Stimulated activated naive B cell treated with anti-CD40 and anti-IgM and Interleukin-4, amounts not matched to agents 10 μg/mL and 1 μg/mL and 100 μg/mL, for 72 hours (primary cell): ENCODE data around the gene WNT8A.
A peak's percentile ranks its signal among the peaks of the same experiment; 100 is the strongest.

Experiments used
- ATAC-seq, 2 donors: fragments of 150-1000 bp; cut with Tn5 transposase; replicated peaks; 2 replicates each; pipeline ENCODE4 v1.10.0; 2021; ENCODE audit warnings: moderate library complexity in 1 of 2
- DNase-seq: peaks from one replicate; pipeline ENCODE4 v3.0.0; 2021
- H3K27ac Mint-ChIP-seq: one replicate; pipeline ENCODE4 v1.8.0; 2022; ENCODE audit warnings: mild to moderate bottlenecking, mixed read lengths
- H3K27me3 Mint-ChIP-seq, 2 donors: one replicate each; pipeline ENCODE4 v1.8.0; 2022; ENCODE audit warnings: mixed read lengths in 2 of 2
- H3K36me3 Mint-ChIP-seq, 2 donors: one replicate each; pipeline ENCODE4 v1.8.0; 2022; ENCODE audit warnings: mixed read lengths in 2 of 2, mild to moderate bottlenecking in 1 of 2
- H3K4me1 Mint-ChIP-seq, 2 donors: one replicate each; pipeline ENCODE4 v1.8.0; 2022; ENCODE audit warnings: mixed read lengths in 2 of 2, mild to moderate bottlenecking in 1 of 2
- H3K4me3 Mint-ChIP-seq, 2 donors: one replicate each; pipeline ENCODE4 v1.8.0; 2022; ENCODE audit warnings: mild to moderate bottlenecking in 2 of 2, mixed read lengths in 2 of 2, moderate library complexity in 1 of 2
- H3K9me3 Mint-ChIP-seq, 2 donors: one replicate each; pipeline ENCODE4 v1.8.0; 2022; ENCODE audit warnings: mixed read lengths in 2 of 2, mild to moderate bottlenecking in 1 of 2

Gene WNT8A

GRCh38 chr5:138102454-138103318, 18.9 kb downstream of the WNT8A start:
- H3K4me3 Mint-ChIP-seq, result no peak overlapping the region
- peak overlapping the region; percentile 77 for H3K27ac Mint-ChIP-seq
- H3K27me3 Mint-ChIP-seq, result peaks cover 7 to 9% of the 10 kb centered on the region in 2 donors
- no peaks in the 10 kb centered on the region for H3K9me3 Mint-ChIP-seq
- no peaks in the 10 kb centered on the region for H3K36me3 Mint-ChIP-seq
- peaks cover 9 to 25% of the 10 kb centered on the region in 2 donors for H3K4me1 Mint-ChIP-seq
- DNase-seq (peak; percentile 5), ATAC-seq (peak; percentile 99)

GRCh38 chr5:138103319-138103637, 19.4 kb downstream of the WNT8A start:
- Mint-ChIP-seq H3K4me3 (no peak overlapping the region), H3K36me3 (no peaks in the 10 kb centered on the region), H3K4me1 (peaks cover 9 to 25% of the 10 kb centered on the region in 2 donors), H3K27me3 (peaks cover 7 to 9% of the 10 kb centered on the region in 2 donors), H3K9me3 (no peaks in the 10 kb centered on the region), H3K27ac (no peak overlapping the region)
- peak; percentile 28 to 29 for ATAC-seq
- DNase-seq, result no peak

- Mint-ChIP-seq H3K9me3 (no peaks in the 10 kb centered on the region), H3K36me3 (no peaks in the 10 kb centered on the region), H3K27me3 (peaks cover 5 to 8% of the 10 kb centered on the region in 2 donors), H3K27ac (no peak overlapping the region), H3K4me3 (no peak overlapping the region), H3K4me1 (peaks cover 9 to 24% of the 10 kb centered on the region in 2 donors)
- ATAC-seq (no peak), DNase-seq (no peak)
These were observed 21.9 kb downstream of the WNT8A start for GRCh38 chr5:138105709-138106108.

- H3K9me3 Mint-ChIP-seq, result no peaks in the 10 kb centered on the region
These were observed 23.4 kb downstream of the WNT8A start for GRCh38 chr5:138107213-138107612.

GRCh38 chr5:138109463-138110265, 25.8 kb downstream of the WNT8A start:
- Mint-ChIP-seq H3K27me3 (peaks cover 11 to 18% of the 10 kb centered on the region in 2 donors), H3K4me3 (no peak overlapping the region), H3K4me1 (no peaks in the 10 kb centered on the region), H3K36me3 (no peaks in the 10 kb centered on the region), H3K9me3 (no peaks in the 10 kb centered on the region), H3K27ac (no peak overlapping the region)
- ATAC-seq (no peak), DNase-seq (no peak)

More at GRCh38 chr5:138107213-138107612, 23.4 kb downstream of the WNT8A start:
- Mint-ChIP-seq H3K27ac (no peak overlapping the region), H3K36me3 (no peaks in the 10 kb centered on the region), H3K4me1 (peaks cover 7 to 12% of the 10 kb centered on the region in 2 donors), H3K4me3 (no peak overlapping the region), H3K27me3 (peaks cover 5 to 18% of the 10 kb centered on the region in 2 donors)
- ATAC-seq, result no peak
- DNase-seq, result no peak

- DNase-seq, result no peak
- no peaks in the 10 kb centered on the region for H3K9me3 Mint-ChIP-seq
These were observed 26.6 kb downstream of the WNT8A start for GRCh38 chr5:138110266-138110963.

GRCh38 chr5:138111181-138111580, 27.3 kb downstream of the WNT8A start:
- H3K27me3 Mint-ChIP-seq, result peaks cover 11 to 18% of the 10 kb centered on the region in 2 donors
- no peak overlapping the region for H3K4me3 Mint-ChIP-seq

More at GRCh38 chr5:138110266-138110963, 26.6 kb downstream of the WNT8A start:
- Mint-ChIP-seq H3K36me3 (no peaks in the 10 kb centered on the region), H3K27me3 (peaks cover 11 to 18% of the 10 kb centered on the region in 2 donors), H3K27ac (no peak overlapping the region), H3K4me3 (no peak overlapping the region), H3K4me1 (no peaks in the 10 kb centered on the region)
- no peak for ATAC-seq

GRCh38 chr5:138111937-138112336, 28.1 kb downstream of the WNT8A start:
- no peak for ATAC-seq
- no peaks in the 10 kb centered on the region for H3K4me1 Mint-ChIP-seq

More at GRCh38 chr5:138111181-138111580, 27.3 kb downstream of the WNT8A start:
- Mint-ChIP-seq H3K4me1 (no peaks in the 10 kb centered on the region), H3K36me3 (no peaks in the 10 kb centered on the region), H3K27ac (no peak overlapping the region), H3K9me3 (no peaks in the 10 kb centered on the region)
- no peak for ATAC-seq
- no peak for DNase-seq

GRCh38 chr5:138115254-138115653, 31.4 kb downstream of the WNT8A start:
- no peak overlapping the region for H3K27ac Mint-ChIP-seq
- ATAC-seq, result no peak
- H3K4me3 Mint-ChIP-seq, result no peak overlapping the region
- no peak for DNase-seq
- H3K4me1 Mint-ChIP-seq, result no peaks in the 10 kb centered on the region
- H3K9me3 Mint-ChIP-seq, result no peaks in the 10 kb centered on the region
- peaks cover 10 to 15% of the 10 kb centered on the region in 2 donors for H3K27me3 Mint-ChIP-seq
- no peaks in the 10 kb centered on the region for H3K36me3 Mint-ChIP-seq

More at GRCh38 chr5:138111937-138112336, 28.1 kb downstream of the WNT8A start:
- Mint-ChIP-seq H3K4me3 (no peak overlapping the region), H3K27ac (no peak overlapping the region), H3K9me3 (no peaks in the 10 kb centered on the region), H3K27me3 (peaks cover 11 to 18% of the 10 kb centered on the region in 2 donors), H3K36me3 (no peaks in the 10 kb centered on the region)
- DNase-seq, result no peak

GRCh38 chr5:138128334-138128733, 44.5 kb downstream of the WNT8A start:
- ATAC-seq (no peak), DNase-seq (no peak)
- H3K36me3 Mint-ChIP-seq, result no peaks in the 10 kb centered on the region
- H3K4me1 Mint-ChIP-seq, result peaks cover 0 to under 1% of the 10 kb centered on the region in 2 donors
- peaks cover under 1 to 4% of the 10 kb centered on the region in 2 donors for H3K27me3 Mint-ChIP-seq
- no peak overlapping the region for H3K4me3 Mint-ChIP-seq
- no peaks in the 10 kb centered on the region for H3K9me3 Mint-ChIP-seq
- no peak overlapping the region for H3K27ac Mint-ChIP-seq

GRCh38 chr5:138129347-138129746, 45.5 kb downstream of the WNT8A start:
- DNase-seq (no peak), ATAC-seq (no peak)
- no peak overlapping the region for H3K27ac Mint-ChIP-seq
- peaks cover 0 to 6% of the 10 kb centered on the region in 2 donors for H3K4me1 Mint-ChIP-seq
- no peak overlapping the region for H3K4me3 Mint-ChIP-seq
- H3K9me3 Mint-ChIP-seq, result no peaks in the 10 kb centered on the region
- H3K36me3 Mint-ChIP-seq, result no peaks in the 10 kb centered on the region
- H3K27me3 Mint-ChIP-seq, result peaks cover 6 to 8% of the 10 kb centered on the region in 2 donors

GRCh38 chr5:138132543-138132942, 48.7 kb downstream of the WNT8A start:
- H3K27me3 Mint-ChIP-seq, result peaks cover 6 to 7% of the 10 kb centered on the region in 2 donors
- H3K27ac Mint-ChIP-seq, result no peak overlapping the region
- peaks cover 0 to 6% of the 10 kb centered on the region in 2 donors for H3K4me1 Mint-ChIP-seq
- ATAC-seq, result no peak
- no peak overlapping the region for H3K4me3 Mint-ChIP-seq
- no peaks in the 10 kb centered on the region for H3K9me3 Mint-ChIP-seq
- no peaks in the 10 kb centered on the region for H3K36me3 Mint-ChIP-seq
- no peak for DNase-seq

GRCh38 chr5:138138949-138139780, 55.3 kb downstream of the WNT8A start, which contains the start of gene NME5:
Gene NME5, minus strand, starts transcription at chr5:138139428. Its CDS starts 648 bp downstream, at chr5:138138780.
- Mint-ChIP-seq H3K36me3 (peaks cover 0 to 3% of the 10 kb centered on the region in 2 donors), H3K4me1 (peaks cover 0 to 12% of the 10 kb centered on the region in 2 donors), H3K27ac (no peak within 1 kb of the TSS), H3K4me3 (peak within 1 kb of the TSS; percentile 68 to 74), H3K27me3 (peaks cover 6 to 9% of the 10 kb centered on the region in 2 donors), H3K9me3 (no peaks in the 10 kb centered on the region)
- ATAC-seq (peak; percentile 80 to 87), DNase-seq (peak; percentile 8)
